Measurements from ENCODE around the gene NPC2.

DNA sequence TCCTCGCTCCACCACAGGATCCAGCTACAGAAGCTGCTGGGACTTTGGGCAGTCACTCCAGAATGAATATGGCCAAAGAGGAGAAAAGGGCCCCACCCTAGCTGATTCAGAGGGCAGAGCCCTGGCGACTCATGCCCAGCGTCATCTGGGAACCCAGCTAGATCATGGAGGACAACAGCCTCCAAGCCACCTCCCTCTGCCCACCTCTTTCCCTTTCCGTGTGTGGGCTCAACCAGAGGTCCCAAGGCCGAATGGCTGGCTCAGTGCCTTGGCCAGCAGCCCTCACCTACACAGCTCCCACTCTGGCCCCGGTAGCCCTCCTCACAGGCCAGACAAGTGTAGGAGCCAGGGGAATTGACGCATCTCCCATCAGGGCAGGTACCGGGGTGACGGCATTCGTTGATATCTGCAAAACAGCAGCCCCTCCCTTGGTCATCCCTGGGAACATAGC is 17.9 kb upstream of the NPC2 start:
- TF ChIP-seq EZH2 (IDR thresholded peaks at IDR 0.05; ENCODE audit: insufficient read depth, poor library complexity, severe bottlenecking) (no peak), EZH2phosphoT487 (IDR thresholded peaks at IDR 0.05; ENCODE audit: insufficient read depth, low read depth) (no peak)
